SJCRH30 (cell line): ENCODE measurements around the gene SCAF4. TPM values are rescaled to one million over a fixed set of nuclear protein-coding genes. Genes with fewer than 3 reads are reported as not detected.

Source experiments
- DNase-seq, 2 experiments: peaks; one replicate each; pipeline ENCODE4 v3.0.0-alpha.2; 2015 to 2020
- H3K27ac ChIP-seq: fragments of 250-450 bp; sonication (Bioruptor Pico); 2 replicates; pipeline ENCODE4 v1.5.1; 2020; ENCODE audit warnings: mild to moderate bottlenecking, moderate library complexity
- H3K27me3 ChIP-seq: fragments of 250-450 bp; sonication (Bioruptor Pico); 2 replicates; pipeline ENCODE4 v1.5.1; 2020; ENCODE audit warnings: mild to moderate bottlenecking, moderate library complexity
- H3K36me3 ChIP-seq: fragments of 250-450 bp; sonication (Bioruptor Pico); 2 replicates; pipeline ENCODE4 v1.5.1; 2020; ENCODE audit warnings: mild to moderate bottlenecking, moderate library complexity
- H3K4me1 ChIP-seq: fragments of 250-450 bp; sonication (Bioruptor Pico); 2 replicates; pipeline ENCODE4 v1.5.1; 2020; ENCODE audit warnings: mild to moderate bottlenecking, moderate library complexity
- H3K4me3 ChIP-seq: fragments of 250-450 bp; sonication (Bioruptor Pico); 2 replicates; pipeline ENCODE4 v1.5.1; 2020; ENCODE audit warnings: mild to moderate bottlenecking, moderate library complexity
- H3K9me3 ChIP-seq: fragments of 250-450 bp; sonication (Bioruptor Pico); replicated peaks from 2 replicates; pipeline ENCODE4 v1.5.1; 2020; ENCODE audit warnings: mild to moderate bottlenecking, moderate library complexity
- total RNA-seq: library from RNA; depleted of rRNA; stranded (reverse); fragments of >200 nt; shearing (Covaris generic); gene quantifications from 2 replicates; pipeline ENCODE4 v1.2.3, GENCODE V29; 2014

The SCAF4 gene
- total RNA-seq, 1 experiment from 2014 or later, result 32.7 TPM

DNA sequence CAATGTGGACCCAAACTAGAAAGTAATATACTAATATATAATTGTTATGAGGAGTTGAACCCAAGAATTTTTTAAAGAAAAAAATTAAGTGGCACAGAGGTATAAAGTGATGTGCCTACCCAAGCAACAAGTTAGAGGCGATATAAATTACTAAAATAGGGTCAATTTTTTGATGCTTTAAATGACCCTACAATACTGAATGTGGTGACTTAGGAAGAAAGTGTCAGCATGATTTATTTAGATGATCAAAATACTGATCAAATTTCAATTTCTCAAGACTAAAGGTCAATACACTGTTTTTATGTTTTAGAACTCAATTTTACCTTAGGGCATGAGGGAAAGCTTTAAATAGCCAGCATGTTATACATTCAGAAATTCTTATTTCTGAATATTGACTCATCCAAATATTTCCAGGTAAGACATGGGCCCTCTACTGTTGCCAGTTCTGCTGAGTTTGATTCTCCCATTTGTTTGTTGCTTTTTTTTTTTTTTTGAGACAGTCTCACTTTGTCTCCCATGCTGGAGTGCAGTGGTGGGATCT lies 20.1 kb downstream of the SCAF4 start:
- Histone ChIP-seq H3K27me3 (no peaks in the 10 kb centered on the region), H3K27ac (no peak overlapping the region), H3K36me3 (0 out of 2 replicates have a peak, but pooled peaks cover 2% of the 10 kb centered on the region), H3K4me3 (no peak overlapping the region), H3K9me3 (0 out of 2 replicates have a peak, but pooled peaks cover 4% of the 10 kb centered on the region), H3K4me1 (peaks cover 3% of the 10 kb centered on the region; the same call in 1 of the 2 replicates)
- DNase-seq, result no peak

DNA sequence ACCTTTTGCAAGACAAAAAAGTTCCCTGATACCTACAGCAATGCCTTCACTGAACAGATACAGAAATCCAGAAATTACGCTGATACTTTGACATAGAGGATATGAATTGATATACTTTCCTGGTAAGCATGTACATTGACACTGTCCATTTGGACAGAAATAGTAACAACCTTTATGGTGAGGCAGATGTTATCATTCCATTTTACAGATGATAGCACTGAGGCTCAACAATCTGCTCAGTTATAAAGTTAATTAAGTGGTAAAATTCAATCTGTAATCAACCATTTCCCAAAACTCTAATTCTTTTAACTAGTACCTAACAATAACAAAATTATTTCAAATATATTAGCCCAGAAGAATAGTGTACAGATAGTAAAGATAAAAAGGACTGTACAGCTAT lies 20.6 kb downstream of the SCAF4 start:
- no peak overlapping the region for H3K27ac ChIP-seq
- no peaks in the 10 kb centered on the region for H3K27me3 ChIP-seq
- 0 out of 2 replicates have a peak, but pooled peaks cover 4% of the 10 kb centered on the region for H3K9me3 ChIP-seq
- H3K4me1 ChIP-seq, result peaks cover 3% of the 10 kb centered on the region; the same call in 1 of the 2 replicates
- no peak for DNase-seq
- no peak overlapping the region for H3K4me3 ChIP-seq
- 0 out of 2 replicates have a peak, but pooled peaks cover 2% of the 10 kb centered on the region for H3K36me3 ChIP-seq

DNA sequence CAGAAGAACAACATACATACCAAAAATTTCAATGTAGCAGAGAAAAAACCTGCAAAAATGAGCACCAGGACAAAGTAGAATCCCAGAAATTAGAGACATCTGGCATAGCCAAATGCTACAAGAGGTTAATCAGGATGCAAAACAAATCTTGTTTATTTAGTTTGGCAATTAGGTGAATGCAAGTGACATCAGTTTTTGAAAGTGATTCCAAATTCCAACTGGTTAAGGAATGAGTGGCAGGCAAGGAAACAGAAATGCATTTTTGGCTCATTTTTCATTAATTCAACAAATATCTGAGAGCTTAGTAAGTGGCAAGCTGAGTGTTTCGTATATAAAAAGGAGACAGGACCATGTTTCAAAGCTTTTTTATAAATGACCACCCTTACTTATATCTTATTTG lies 21.3 kb downstream of the SCAF4 start:
- H3K27me3 ChIP-seq, result no peaks in the 10 kb centered on the region
- H3K9me3 ChIP-seq, result 0 out of 2 replicates have a peak, but pooled peaks cover 4% of the 10 kb centered on the region
- no peak for DNase-seq
- H3K4me1 ChIP-seq, result peaks cover 3% of the 10 kb centered on the region; the same call in 1 of the 2 replicates
- H3K36me3 ChIP-seq, result 0 out of 2 replicates have a peak, but pooled peaks cover 2% of the 10 kb centered on the region
- H3K27ac ChIP-seq, result no peak overlapping the region
- no peak overlapping the region for H3K4me3 ChIP-seq

DNA sequence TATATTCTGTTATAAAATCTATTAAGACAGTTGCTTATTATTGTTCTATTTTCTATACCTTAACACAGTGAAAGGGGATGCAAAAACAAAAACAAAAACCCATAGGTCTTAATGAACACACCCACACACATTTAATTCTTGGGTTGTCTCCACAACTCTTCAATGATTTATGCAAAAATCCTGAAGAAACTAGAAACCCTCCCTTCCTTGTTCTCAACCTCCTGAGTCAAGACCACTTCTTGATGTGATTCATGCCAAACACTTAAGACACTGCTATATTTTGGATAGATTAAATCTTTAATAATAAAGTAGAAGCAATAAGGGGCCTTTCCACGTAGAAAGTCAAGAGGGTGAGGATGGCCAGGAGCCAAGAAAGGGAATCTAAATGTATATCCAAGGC lies 23.4 kb downstream of the SCAF4 start:
- Histone ChIP-seq H3K36me3 (peaks cover 7% of the 10 kb centered on the region), H3K4me3 (no peak overlapping the region), H3K27me3 (no peaks in the 10 kb centered on the region), H3K27ac (no peak overlapping the region), H3K4me1 (no peaks in the 10 kb centered on the region), H3K9me3 (no peaks in the 10 kb centered on the region)
- no peak for DNase-seq

DNA sequence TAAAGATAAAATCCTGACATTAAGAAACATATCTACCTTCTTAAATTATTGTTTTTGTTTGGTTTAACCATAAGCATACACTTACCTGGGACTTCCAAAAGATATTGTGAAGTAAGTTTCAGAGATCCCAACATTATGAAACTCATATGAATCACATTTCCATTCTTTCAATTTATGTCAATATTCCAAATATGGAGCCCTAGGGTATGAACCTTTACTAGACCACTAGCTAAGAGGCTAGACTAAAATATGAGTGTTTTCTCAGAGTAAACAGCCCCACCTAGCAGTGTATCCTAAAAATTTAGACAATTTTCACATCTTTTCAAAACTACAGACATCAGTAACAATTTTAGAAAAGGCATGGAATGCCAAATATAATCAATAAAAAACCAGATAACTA lies 24.4 kb downstream of the SCAF4 start:
- Histone ChIP-seq H3K9me3 (no peaks in the 10 kb centered on the region), H3K27ac (no peak overlapping the region), H3K4me1 (no peaks in the 10 kb centered on the region), H3K4me3 (no peak overlapping the region), H3K27me3 (no peaks in the 10 kb centered on the region), H3K36me3 (peaks cover 17% of the 10 kb centered on the region)
- DNase-seq, result no peak

DNA sequence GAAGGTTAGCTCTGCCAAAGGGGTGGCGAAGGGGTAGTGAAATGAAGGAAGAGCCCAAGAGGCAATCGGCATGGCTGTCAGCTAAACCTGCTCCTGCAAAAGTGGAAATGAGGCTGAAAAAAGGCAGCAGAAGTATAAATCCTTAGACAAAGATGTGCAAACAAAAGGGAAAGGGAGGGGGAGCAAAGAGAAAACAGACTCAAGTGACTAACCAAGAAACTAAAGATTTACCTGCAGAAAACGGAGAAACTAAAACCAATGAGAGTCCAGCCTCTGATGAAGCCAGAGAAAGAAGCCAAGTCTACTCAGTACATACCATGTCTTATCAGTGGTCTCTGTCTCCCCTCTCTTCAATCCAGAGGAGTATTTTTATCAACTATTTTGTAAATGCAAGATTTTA lies 25.4 kb downstream of the SCAF4 start:
- DNase-seq, result no peak
- H3K27me3 ChIP-seq, result no peaks in the 10 kb centered on the region
- no peak overlapping the region for H3K4me3 ChIP-seq
- no peaks in the 10 kb centered on the region for H3K9me3 ChIP-seq
- no peaks in the 10 kb centered on the region for H3K4me1 ChIP-seq
- peaks cover 27% of the 10 kb centered on the region for H3K36me3 ChIP-seq
- no peak overlapping the region for H3K27ac ChIP-seq

DNA sequence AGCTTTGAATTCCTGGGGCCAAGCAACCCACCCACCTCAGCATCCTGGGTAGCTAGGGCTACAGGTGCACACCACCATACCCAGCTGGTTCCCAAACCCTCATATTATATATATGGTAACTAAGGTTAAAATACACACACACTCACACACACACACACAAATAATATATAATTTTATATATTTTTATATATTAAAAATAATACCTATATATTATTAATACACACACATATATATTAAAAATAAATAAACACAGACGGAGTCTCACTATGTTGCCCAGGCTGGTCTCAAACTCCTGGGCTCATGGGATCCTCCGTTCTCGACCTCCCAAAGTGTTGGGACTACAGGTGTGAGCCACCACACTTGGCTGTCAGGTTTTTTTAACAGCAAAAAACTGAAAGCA lies 31.9 kb downstream of the SCAF4 start:
- H3K4me1 ChIP-seq, result no peaks in the 10 kb centered on the region
- peaks cover 80% of the 10 kb centered on the region for H3K36me3 ChIP-seq
- H3K27ac ChIP-seq, result no peak overlapping the region
- H3K4me3 ChIP-seq, result no peak overlapping the region
- no peak for DNase-seq
- H3K27me3 ChIP-seq, result no peaks in the 10 kb centered on the region
- no peaks in the 10 kb centered on the region for H3K9me3 ChIP-seq

DNA sequence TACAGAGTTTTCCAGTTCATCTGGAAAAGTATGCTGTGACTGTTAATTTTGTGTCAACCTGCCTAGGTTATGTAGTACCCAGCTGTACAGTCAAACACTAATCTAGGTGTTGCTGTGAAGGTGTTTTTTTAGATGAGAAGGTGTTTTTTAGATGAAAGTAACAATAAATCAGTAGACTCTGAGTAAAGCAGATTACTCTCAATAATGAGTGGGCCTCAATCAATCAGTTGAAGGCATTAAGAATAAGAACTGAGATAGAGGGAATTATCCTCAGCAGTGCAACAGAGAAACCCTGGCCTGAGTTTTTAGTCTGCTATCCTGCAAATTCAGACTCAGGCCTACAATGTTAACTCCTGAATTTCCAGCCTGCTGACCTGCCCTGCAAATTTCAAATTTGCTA lies 33.5 kb downstream of the SCAF4 start:
- no peaks in the 10 kb centered on the region for H3K27me3 ChIP-seq
- peaks cover 91% of the 10 kb centered on the region for H3K36me3 ChIP-seq
- H3K9me3 ChIP-seq, result no peaks in the 10 kb centered on the region
- H3K27ac ChIP-seq, result no peak overlapping the region
- H3K4me3 ChIP-seq, result no peak overlapping the region
- no peak for DNase-seq
- H3K4me1 ChIP-seq, result no peaks in the 10 kb centered on the region

DNA sequence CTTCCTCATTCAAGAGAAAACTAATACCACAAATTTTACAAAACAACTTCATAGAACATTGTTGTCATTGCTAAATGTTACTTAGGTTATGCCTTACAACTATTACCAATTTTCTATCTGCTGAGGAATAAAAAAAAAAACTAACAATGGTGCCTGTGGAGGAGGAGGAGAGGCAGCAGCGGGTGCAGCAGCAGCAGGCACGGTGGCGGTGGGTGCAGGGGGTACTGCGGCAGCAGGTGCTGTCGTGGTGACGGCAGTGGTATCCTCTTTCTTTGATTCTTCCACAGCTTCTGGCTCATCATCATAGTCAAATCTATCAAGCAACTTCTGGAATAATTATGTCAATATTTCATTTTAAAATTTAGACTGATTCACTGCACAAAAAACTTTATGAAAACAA lies 35.5 kb downstream of the SCAF4 start:
- Histone ChIP-seq H3K36me3 (peaks cover 91% of the 10 kb centered on the region), H3K4me1 (no peaks in the 10 kb centered on the region), H3K9me3 (no peaks in the 10 kb centered on the region), H3K27me3 (no peaks in the 10 kb centered on the region), H3K27ac (no peak overlapping the region), H3K4me3 (no peak overlapping the region)
- no peak for DNase-seq

DNA sequence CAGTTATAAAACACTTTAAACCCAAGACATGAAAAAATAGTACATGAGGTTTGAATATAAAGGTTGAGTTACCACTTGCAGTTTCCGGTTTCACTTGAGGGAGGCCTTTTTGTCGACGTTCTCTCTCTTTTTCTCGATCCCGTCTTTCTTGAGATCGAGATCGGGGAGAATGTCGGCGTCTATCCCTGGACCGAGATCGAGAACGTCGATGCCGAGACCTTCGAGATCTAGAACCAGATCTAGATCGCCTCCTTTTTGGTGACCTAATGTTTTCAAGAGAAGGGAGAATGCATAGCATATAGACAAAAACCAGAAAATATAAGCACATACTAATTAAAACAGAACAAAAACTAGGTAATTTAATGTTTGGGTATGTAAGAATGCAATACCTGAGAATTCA lies 38.7 kb downstream of the SCAF4 start:
- peaks cover 93% of the 10 kb centered on the region for H3K36me3 ChIP-seq
- DNase-seq, result no peak
- H3K4me3 ChIP-seq, result no peak overlapping the region
- no peak overlapping the region for H3K27ac ChIP-seq
- H3K27me3 ChIP-seq, result no peaks in the 10 kb centered on the region
- no peaks in the 10 kb centered on the region for H3K9me3 ChIP-seq
- no peaks in the 10 kb centered on the region for H3K4me1 ChIP-seq

DNA sequence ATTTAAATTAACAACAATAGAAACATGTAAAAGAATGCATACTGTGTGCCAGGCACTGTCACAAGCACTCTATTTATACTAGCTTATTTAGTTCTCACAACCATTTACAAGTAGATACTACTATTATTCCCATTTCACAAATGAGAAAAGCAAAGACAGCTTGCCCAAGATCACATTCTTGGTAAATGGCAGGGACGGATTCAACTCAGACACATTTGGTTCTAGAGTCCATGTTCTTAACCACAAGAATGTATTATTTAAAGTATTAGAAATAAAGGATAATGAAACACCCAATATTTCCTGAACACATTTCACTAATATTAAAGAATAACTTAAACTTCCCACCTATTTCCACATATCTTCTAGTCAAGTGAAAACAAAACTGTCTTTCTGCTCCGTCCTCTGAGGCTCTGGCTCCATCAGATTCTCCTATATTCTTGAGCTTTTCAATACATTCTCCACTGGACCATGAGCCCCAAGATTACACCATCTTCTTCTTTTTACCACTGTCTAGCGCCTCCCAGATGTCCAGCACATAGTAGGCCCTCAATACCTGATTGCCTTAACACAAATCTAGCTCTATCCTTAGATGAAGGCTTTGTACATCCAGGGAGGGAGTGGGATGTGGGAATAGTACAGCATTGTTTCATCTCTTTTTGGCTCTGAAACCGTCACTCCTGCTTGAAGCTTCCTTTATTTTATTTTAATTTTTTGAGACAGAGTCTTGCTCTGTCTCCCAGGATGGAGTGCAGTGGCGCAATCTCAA lies 43.1 kb downstream of the SCAF4 start:
- H3K4me1 ChIP-seq, result no peaks in the 10 kb centered on the region
- peaks cover 89% of the 10 kb centered on the region for H3K36me3 ChIP-seq
- H3K27me3 ChIP-seq, result no peaks in the 10 kb centered on the region
- no peak for DNase-seq
- H3K4me3 ChIP-seq, result no peak overlapping the region
- no peaks in the 10 kb centered on the region for H3K9me3 ChIP-seq
- no peak overlapping the region for H3K27ac ChIP-seq

DNA sequence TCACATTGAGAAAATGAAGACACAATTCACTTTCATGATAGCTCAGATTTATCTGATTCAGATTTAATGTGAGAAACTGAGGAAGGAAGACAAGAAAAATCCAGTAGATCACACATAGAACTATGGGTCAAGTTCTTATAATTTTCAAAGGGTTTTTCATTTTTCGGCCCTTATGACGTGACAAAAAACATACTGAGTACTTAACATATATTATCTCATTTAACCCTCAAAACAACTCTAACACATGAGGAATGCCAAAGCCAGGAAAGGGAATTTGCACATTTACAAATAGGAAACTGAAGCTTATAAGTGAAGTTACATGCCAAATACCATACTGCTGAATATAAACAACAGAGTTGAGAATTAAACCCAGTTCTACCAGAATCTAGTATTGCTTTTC lies 44.8 kb downstream of the SCAF4 start:
- DNase-seq, result no peak
- H3K4me3 ChIP-seq, result no peak overlapping the region
- H3K4me1 ChIP-seq, result no peaks in the 10 kb centered on the region
- no peaks in the 10 kb centered on the region for H3K9me3 ChIP-seq
- H3K27ac ChIP-seq, result no peak overlapping the region
- peaks cover 89% of the 10 kb centered on the region for H3K36me3 ChIP-seq
- H3K27me3 ChIP-seq, result no peaks in the 10 kb centered on the region

DNA sequence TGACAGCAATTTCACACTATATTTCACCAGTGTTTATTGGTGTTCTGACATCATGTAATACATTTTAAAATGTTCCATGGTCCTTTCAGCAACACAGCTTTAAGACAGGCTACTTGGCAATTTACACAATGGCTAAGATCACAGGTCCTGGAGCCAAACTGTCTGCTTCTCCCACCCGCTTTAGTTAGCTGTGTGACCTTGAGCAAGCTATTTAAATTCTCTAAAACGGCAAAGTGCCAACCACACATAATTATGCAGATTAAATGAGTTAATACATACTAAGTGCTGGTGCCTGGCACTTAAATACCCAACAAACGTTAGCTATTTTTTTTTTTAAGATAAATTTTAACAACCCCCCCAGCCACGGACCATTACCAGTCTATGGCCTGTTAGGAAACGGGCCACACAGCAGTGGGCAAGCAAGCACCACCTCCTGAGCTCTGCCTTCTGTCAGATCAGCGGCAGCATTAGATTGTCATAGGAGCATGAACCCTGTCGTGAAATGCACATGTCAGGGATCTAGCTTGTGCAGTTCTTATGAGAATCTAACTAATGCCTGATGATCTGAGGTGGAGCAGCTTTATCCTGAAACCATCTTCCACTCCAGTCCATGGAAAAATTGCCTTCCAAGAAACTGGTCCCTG lies 45.5 kb downstream of the SCAF4 start:
- Histone ChIP-seq H3K27me3 (no peaks in the 10 kb centered on the region), H3K36me3 (peaks cover 86% of the 10 kb centered on the region), H3K9me3 (no peaks in the 10 kb centered on the region), H3K4me3 (no peak overlapping the region), H3K27ac (no peak overlapping the region), H3K4me1 (no peaks in the 10 kb centered on the region)
- DNase-seq, result no peak

DNA sequence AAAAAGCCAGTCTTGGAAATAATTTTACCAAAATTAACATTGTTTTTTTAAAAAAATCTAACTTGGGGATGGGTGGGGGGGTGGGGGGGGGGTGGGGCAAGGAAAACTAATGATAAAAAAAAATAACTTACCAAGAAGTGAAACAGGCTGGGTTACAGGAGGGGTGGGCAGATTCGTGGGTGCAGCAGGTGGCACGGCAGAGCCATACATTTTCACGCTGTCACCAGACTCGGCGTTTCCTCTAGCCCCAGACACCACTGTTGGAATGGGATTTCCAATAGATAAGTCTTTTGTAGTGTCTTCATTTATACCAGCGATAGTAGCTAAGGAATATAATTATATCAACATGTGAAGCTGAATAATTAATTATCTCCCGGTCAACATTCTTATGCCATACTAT lies 47.0 kb downstream of the SCAF4 start:
- Histone ChIP-seq H3K27ac (no peak overlapping the region), H3K36me3 (peaks cover 85% of the 10 kb centered on the region)
- no peak for DNase-seq

DNA sequence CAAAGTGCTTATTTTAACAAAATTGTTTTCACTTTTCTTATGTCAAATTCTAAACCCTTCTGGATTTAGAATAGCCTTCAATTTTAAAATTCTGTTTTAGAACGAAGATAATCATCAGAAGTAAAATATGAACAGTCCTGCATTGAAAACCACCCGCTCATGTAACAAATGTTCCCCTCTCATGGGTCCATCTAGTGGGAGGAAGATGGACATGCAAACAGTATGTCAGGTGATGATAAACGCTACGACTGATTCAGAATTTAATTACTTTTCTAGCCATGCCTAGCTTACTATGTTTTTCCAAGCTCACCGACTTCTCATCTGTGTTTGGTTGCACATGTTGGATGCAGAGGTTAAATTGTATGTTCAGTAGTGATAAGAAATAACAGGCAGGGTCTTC lies 48.9 kb downstream of the SCAF4 start:
- H3K27me3 ChIP-seq, result no peaks in the 10 kb centered on the region
- no peaks in the 10 kb centered on the region for H3K9me3 ChIP-seq
- no peak for DNase-seq
- H3K36me3 ChIP-seq, result peaks cover 78% of the 10 kb centered on the region
- no peak overlapping the region for H3K27ac ChIP-seq
- H3K4me3 ChIP-seq, result no peak overlapping the region
- H3K4me1 ChIP-seq, result no peaks in the 10 kb centered on the region

More for the DNA sequence above, 47.0 kb downstream of the SCAF4 start:
- Histone ChIP-seq H3K4me1 (no peaks in the 10 kb centered on the region), H3K9me3 (no peaks in the 10 kb centered on the region), H3K4me3 (no peak overlapping the region), H3K27me3 (no peaks in the 10 kb centered on the region)
